COR-L47 (cell line): ENCODE data around the gene OR10G2.
"Not testable (repeated sequence)": the region's sequence is repeated elsewhere in the genome, so short reads cannot be mapped to it uniquely, and the experiment has no call there.

ENCODE experiments used
- DNase-seq: peaks from one replicate; lab custom pipeline; 2025; lab: John Stamatoyannopoulos, UW

OR10G2 gene

GRCh38 chr14:21634840-21635239 is at the start of gene OR10G2:
OR10G2 (minus strand) TSS chr14:21634940; CDS start chr14:21634842, 98 bp downstream.
- DNase-seq: no peak

GRCh38 chr14:21680072-21680471 is 45.3 kb upstream of the OR10G2 start:
- no peak for DNase-seq

GRCh38 chr14:21675566-21675965 is 40.8 kb upstream of the OR10G2 start:
- DNase-seq: no peak

- no peak for DNase-seq
Observed at GRCh38 chr14:21673718-21674117, 39.0 kb upstream of the OR10G2 start, which contains the start of gene OR4E1. OR4E1 (minus strand) TSS chr14:21673818; CDS start chr14:21670935, 2,883 bp downstream.

GRCh38 chr14:21672116-21672515 is 37.4 kb upstream of the OR10G2 start:
- no peak for DNase-seq

GRCh38 chr14:21671371-21671770 is 36.6 kb upstream of the OR10G2 start:
- no peak for DNase-seq

- no peak for DNase-seq
Observed at GRCh38 chr14:21669284-21669683, 34.5 kb upstream of the OR10G2 start.

- DNase-seq: no peak
Observed at GRCh38 chr14:21668377-21668776, 33.6 kb upstream of the OR10G2 start.

- DNase-seq: no peak
Observed at GRCh38 chr14:21656980-21657379, 22.2 kb upstream of the OR10G2 start.

GRCh38 chr14:21654215-21654614 is 19.5 kb upstream of the OR10G2 start:
- DNase-seq: no peak

- no peak for DNase-seq
Observed at GRCh38 chr14:21653331-21653885, 18.7 kb upstream of the OR10G2 start, which contains the start of gene OR4E2. OR4E2 (plus strand) TSS chr14:21653835; CDS start chr14:21665083, 11,248 bp downstream.

GRCh38 chr14:21652209-21652808 is 17.6 kb upstream of the OR10G2 start:
- no peak for DNase-seq

- no peak for DNase-seq
Observed at GRCh38 chr14:21647380-21647779, 12.6 kb upstream of the OR10G2 start.

- no peak for DNase-seq
Observed at GRCh38 chr14:21643407-21643806, 8.7 kb upstream of the OR10G2 start.

GRCh38 chr14:21642683-21643082 is 7.9 kb upstream of the OR10G2 start:
- DNase-seq: no peak

- no peak for DNase-seq
Observed at GRCh38 chr14:21631084-21631483, 3.7 kb downstream of the OR10G2 start.

GRCh38 chr14:21630503-21630902 is 4.2 kb downstream of the OR10G2 start:
- DNase-seq: not testable (repeated sequence)

- no peak for DNase-seq
Observed at GRCh38 chr14:21626491-21627230, 8.1 kb downstream of the OR10G2 start.

GRCh38 chr14:21617614-21618013 is 17.1 kb downstream of the OR10G2 start:
- no peak for DNase-seq

GRCh38 chr14:21614240-21614639 is 20.5 kb downstream of the OR10G2 start:
- no peak for DNase-seq

GRCh38 chr14:21612324-21612723 is 22.4 kb downstream of the OR10G2 start:
- DNase-seq: no peak

GRCh38 chr14:21602181-21602580 is 32.6 kb downstream of the OR10G2 start:
- DNase-seq: not testable (repeated sequence)

GRCh38 chr14:21589317-21589716 is 45.4 kb downstream of the OR10G2 start:
- no peak for DNase-seq
